ENCODE data around the gene PCED1A.

GRCh38 chr20:2822073-2822472 is 18.4 kb downstream of the PCED1A start:
- no peak for TF ChIP-seq POLR2A (IDR thresholded peaks at IDR 0.05)
- no peak for TF ChIP-seq CTCF (IDR thresholded peaks at IDR 0.05)

Data from breast epithelium (tissue), 3 donors.